Transverse colon (tissue), 4 donors: Measurements from ENCODE around the gene EML4. TPM values are rescaled to one million over a fixed set of nuclear protein-coding genes. Genes with fewer than 3 reads are reported as not detected.
"Not testable (repeated sequence)": the region's sequence is repeated elsewhere in the genome, so short reads cannot be mapped to it uniquely, and the experiment has no call there.

ENCODE experiments used
- DNase-seq: peaks from one replicate; pipeline ENCODE4 v3.0.0-alpha.2; 2019
- H3K27ac ChIP-seq, 4 donors: fragments of 200-600 bp; sonication (generic); 2 replicates each; pipeline ENCODE4 v1.5.1; 2016 to 2018; ENCODE audit warnings: inconsistent platforms in 4 of 4
- H3K27me3 ChIP-seq: fragments of 200-600 bp; sonication (generic); 2 replicates; pipeline ENCODE4 v1.5.1; 2017; ENCODE audit warnings: inconsistent platforms
- H3K36me3 ChIP-seq, 4 donors: fragments of 200-600 bp; sonication (generic); 2 replicates each; pipeline ENCODE4 v1.5.1; 2017 to 2019; ENCODE audit warnings: inconsistent platforms in 4 of 4
- H3K4me1 ChIP-seq, 4 donors: fragments of 200-600 bp; sonication (generic); 2 replicates each; pipeline ENCODE4 v1.5.1; 2017 to 2020; ENCODE audit warnings: inconsistent platforms in 4 of 4
- H3K4me3 ChIP-seq, 4 donors: fragments of 200-600 bp; sonication (generic); 1 replicate in 1 of 4; 2 replicates in 3 of 4; pipeline versions ENCODE4 v1.5.1 to v1.6.1; 2017 to 2019; ENCODE audit warnings: inconsistent platforms in 4 of 4
- H3K9me3 ChIP-seq, 2 donors: fragments of 200-600 bp; sonication (generic); 2 replicates each; pipeline ENCODE4 v1.5.1; 2017 to 2019; ENCODE audit warnings: inconsistent platforms in 2 of 2
- EP300 ChIP-seq: sonication (generic); formaldehyde crosslinking; IDR thresholded peaks from one replicate; pipeline ENCODE4 v1.6.1; 2017; ENCODE audit warnings: antibody characterized with exemption, low read depth
- POLR2A ChIP-seq: fragments of 450-650 bp; IDR thresholded peaks from one replicate; pipeline ENCODE4 v1.6.1; 2016; ENCODE audit warnings: antibody characterized with exemption, mild to moderate bottlenecking, moderate library complexity
- POLR2AphosphoS5 ChIP-seq, 3 donors: sonication (generic); formaldehyde crosslinking; IDR thresholded peaks; one replicate each; pipeline ENCODE4 v1.6.1; 2016; ENCODE audit warnings: antibody characterized with exemption in 3 of 3
- WGBS, 2 donors: methylation state at CpG; one replicate each; pipeline ENCODE4 v1.1.5; 2018; ENCODE audit warnings: low coverage in 1 of 2; 5-methylcytosine and 5-hydroxymethylcytosine counted together
- in situ Hi-C, 4 donors: fragments of 200-750 bp; cut with MboI; loops; one replicate each; pipeline versions ENCODE4 v1.15.0 to v1.15.1; 2017; ENCODE audit warnings: low sequenced_read_pairs in 3 of 4, low pct_ligation_motif_present in 1 of 4, low pct_unique_long_range_greater_than_20kb in 1 of 4
- intact Hi-C: fragments of 100-400 bp; cut with DNase I; formaldehyde crosslinking; loops from one replicate; pipeline ENCODE4 v1.15.1; 2023; ENCODE audit warnings: low total_unique reads
- total RNA-seq, 4 donors: library from RNA; depleted of rRNA; stranded (reverse); fragments of >200 nt; gene quantifications; one replicate each; pipeline ENCODE4 v1.1.0, GENCODE V29; 2016
- TF ChIP-seq, protein P1 (sequence below), 5 experiments: fragments of 200-600 bp in 3 of 5; fragments of 450-650 bp in 2 of 5; sonication (generic) in 3 of 5; IDR thresholded peaks; 1 replicate in 2 of 5; 2 replicates in 3 of 5; pipeline ENCODE4 v1.5.1; 2016 to 2017; ENCODE audit warnings: antibody characterized with exemption in 5 of 5, inconsistent platforms in 3 of 5, mild to moderate bottlenecking in 2 of 5, moderate library complexity in 1 of 5

EML4 gene
- total RNA-seq, 4 donors from 2014 or later: 49.7 to 91.5 (median 67.5) TPM

DNA sequence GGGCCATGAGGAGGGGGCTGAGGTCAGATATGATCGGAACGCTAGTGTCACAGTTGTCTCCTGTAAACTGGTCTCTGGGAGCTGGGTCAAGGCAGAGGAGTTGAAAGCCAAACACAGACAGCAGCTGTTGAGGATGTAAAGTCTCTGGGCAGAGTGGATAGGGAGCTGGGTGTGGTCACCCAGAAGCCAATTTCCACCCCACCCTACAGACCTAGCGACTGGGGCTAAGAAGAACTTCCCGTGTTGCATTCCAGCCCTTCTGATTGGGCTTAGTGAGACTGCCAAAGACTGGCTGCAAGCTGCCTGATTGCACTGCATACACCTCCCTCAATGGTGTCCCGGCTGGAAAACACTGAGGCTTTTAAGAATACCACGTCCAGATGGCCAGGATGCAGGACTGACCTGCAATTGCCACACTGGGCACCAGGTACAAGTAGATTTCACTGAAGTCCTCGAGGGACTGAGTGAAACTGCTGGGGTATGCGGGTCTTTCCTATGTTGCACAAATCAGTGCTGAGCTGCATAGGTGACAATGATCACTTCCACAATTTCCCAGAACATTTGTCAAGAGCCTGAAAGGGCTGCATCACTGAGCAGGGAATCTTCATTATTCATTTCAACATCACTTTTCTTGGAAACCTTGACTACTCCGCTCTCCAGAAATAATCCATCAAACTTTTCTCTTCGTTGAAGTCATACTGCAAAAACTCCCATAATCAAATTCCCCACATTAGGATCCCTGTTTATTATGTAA is 43.1 kb upstream of the EML4 start:
- H3K4me1 ChIP-seq: peaks cover 20 to 43% (median 28%) of the 10 kb centered on the region in 4 donors
- peak overlapping the region in 2 of 4 donors; percentile 2 to 16 for H3K27ac ChIP-seq
- in situ Hi-C loops (no loop called here), intact Hi-C loops (no loop called here)
- no peaks in the 10 kb centered on the region for H3K9me3 ChIP-seq
- no peak overlapping the region for H3K4me3 ChIP-seq
- DNase-seq: peak; percentile 45
- H3K36me3 ChIP-seq: no peaks in the 10 kb centered on the region
- TF ChIP-seq POLR2AphosphoS5 (IDR thresholded peaks at IDR 0.05) (no peak), EP300 (no peak), POLR2A (no peak)
- TF ChIP-seq, protein P1, sequence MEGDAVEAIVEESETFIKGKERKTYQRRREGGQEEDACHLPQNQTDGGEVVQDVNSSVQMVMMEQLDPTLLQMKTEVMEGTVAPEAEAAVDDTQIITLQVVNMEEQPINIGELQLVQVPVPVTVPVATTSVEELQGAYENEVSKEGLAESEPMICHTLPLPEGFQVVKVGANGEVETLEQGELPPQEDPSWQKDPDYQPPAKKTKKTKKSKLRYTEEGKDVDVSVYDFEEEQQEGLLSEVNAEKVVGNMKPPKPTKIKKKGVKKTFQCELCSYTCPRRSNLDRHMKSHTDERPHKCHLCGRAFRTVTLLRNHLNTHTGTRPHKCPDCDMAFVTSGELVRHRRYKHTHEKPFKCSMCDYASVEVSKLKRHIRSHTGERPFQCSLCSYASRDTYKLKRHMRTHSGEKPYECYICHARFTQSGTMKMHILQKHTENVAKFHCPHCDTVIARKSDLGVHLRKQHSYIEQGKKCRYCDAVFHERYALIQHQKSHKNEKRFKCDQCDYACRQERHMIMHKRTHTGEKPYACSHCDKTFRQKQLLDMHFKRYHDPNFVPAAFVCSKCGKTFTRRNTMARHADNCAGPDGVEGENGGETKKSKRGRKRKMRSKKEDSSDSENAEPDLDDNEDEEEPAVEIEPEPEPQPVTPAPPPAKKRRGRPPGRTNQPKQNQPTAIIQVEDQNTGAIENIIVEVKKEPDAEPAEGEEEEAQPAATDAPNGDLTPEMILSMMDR (IDR thresholded peaks at IDR 0.05): no peak
- no peaks in the 10 kb centered on the region for H3K27me3 ChIP-seq
- WGBS, 2 donors: 43 to 68% methylated on average over 2 to 10 of the region's 10 CpGs

DNA sequence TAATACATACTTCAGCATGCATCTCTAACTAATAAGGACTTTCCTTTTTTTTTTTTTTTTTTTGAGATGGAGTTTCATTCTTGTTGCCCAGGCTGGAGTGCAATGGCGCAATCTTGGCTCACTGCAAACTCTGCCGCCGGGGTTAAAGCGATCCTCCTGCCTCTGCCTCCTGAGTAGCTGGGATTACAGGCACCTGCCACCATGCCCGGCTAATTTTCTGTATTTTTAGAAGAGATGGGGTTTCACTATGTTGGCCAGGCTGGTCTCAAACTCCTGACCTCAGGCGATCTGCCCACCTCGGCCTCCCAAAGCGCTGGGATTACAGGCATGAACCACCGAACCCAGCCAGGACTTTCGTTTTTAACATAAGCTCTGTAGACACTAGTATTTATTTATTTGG is 42.3 kb upstream of the EML4 start:
- H3K27me3 ChIP-seq, H3K36me3 ChIP-seq, H3K9me3 ChIP-seq, in situ Hi-C loops, H3K4me3 ChIP-seq, DNase-seq, intact Hi-C loops: not testable (repeated sequence)
- Histone ChIP-seq H3K4me1 (peaks cover 20 to 46% (median 28%) of the 10 kb centered on the region in 4 donors), H3K27ac (peak overlapping the region in 2 of 4 donors; percentile 5 to 62)
- 75% methylated on average over 10 of the region's 10 CpGs; no CpG with 5 or more reads in 1 of the 2 donors for WGBS, 2 donors

DNA sequence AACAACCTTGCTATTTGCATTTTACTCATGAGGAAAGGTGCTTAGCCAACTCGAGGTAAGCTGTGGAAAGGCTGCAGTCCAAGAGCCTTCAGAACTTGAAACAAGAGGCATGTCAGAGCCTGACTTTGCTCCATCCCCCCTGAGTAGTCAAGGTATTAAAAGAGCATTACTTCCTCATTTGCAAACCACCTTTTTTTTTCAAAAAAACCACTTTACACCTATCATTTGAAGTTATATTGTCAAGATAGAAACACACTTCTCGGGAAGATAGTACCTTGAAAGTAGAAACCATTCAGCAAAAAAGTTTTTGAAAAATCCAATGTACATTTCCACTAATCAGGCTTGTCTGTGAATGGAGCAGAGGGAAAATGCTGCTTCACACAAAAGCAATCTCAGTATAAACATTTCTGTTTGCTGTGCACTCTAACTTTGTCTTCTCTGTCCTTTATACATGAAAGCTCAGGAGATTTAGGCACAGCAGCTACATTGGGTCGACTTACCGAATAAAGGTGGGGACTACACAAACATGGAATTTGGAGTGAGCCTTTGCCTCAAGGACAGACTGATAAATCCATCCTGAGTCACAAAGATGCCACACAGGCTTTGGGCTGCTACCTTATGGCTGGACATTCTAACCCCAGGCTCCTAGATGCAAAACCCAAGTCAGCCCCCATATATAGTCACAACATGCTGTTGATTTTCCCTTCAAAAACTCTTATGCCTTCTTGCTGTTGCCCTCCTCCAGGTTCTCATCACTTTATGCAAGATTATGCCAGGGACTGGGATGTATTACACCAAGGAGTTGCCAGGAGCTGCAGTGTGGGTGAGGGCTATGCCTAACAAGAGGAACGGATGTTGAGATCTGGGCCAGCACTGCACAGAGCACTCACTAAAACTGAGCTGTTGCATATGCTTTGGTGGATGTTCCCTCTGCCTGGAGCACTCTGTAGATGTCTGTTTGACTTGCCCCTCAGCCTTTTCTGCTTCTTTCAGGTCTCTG is 41.4 kb upstream of the EML4 start:
- in situ Hi-C loops: no loop called here
- H3K36me3 ChIP-seq: no peaks in the 10 kb centered on the region
- no peaks in the 10 kb centered on the region for H3K27me3 ChIP-seq
- H3K27ac ChIP-seq: peak overlapping the region; percentile 5 to 62 (median 50)
- no peak for TF ChIP-seq EP300
- no peak for TF ChIP-seq POLR2A
- TF ChIP-seq, protein P1 (IDR thresholded peaks at IDR 0.05): no peak
- no peak for TF ChIP-seq POLR2AphosphoS5 (IDR thresholded peaks at IDR 0.05)
- H3K4me1 ChIP-seq: peaks cover 24 to 55% (median 32%) of the 10 kb centered on the region in 4 donors
- intact Hi-C loops: no loop called here
- no peak overlapping the region for H3K4me3 ChIP-seq
- WGBS, 2 donors: 46 to 49% methylated on average over 5 of the region's 5 CpGs
- H3K9me3 ChIP-seq: no peaks in the 10 kb centered on the region
- no peak for DNase-seq

DNA sequence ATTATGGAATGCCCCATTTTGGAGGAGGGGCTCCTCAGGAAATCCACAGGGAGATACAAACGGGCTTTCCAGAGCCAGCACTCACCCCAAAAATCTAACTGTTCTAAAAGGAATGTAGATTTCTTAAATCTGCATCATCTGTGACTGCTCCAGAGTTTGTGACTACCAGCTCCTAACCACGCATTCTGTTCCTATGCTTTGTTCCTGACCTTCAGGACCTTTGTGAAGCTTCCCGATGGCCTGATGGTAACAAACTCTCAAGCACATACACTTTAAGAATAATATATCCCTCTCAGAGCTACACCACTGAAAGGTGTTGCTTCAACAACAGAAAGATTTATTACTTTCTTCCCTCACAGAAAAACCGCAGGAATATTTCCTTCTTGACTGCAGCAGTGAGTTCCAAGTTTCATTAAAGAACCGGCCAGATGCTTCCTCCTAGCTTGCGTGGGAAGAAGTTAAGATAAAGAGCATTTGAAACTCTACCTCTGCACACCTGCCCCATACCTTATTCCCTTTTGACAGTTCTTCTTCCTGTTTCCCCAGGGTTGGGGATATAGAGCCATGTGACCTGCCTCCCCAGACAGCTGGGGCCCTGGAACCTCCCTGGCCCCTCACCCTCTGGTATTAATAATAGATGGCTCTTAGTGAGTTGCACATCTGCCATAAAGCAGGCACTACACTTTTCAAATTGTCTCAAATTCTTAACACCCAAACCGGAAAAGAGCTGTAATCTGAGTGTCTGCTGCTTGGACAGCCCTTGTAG is 40.2 kb upstream of the EML4 start:
- TF ChIP-seq EP300: no peak
- TF ChIP-seq, protein P1 (IDR thresholded peaks at IDR 0.05): no peak
- TF ChIP-seq POLR2AphosphoS5 (IDR thresholded peaks at IDR 0.05): no peak
- no peak for TF ChIP-seq POLR2A
- no peaks in the 10 kb centered on the region for H3K9me3 ChIP-seq
- 33% methylated on average over 7 of the region's 7 CpGs; no CpG with 5 or more reads in 1 of the 2 donors for WGBS, 2 donors
- H3K36me3 ChIP-seq: no peaks in the 10 kb centered on the region
- H3K27me3 ChIP-seq: no peaks in the 10 kb centered on the region
- no peak for DNase-seq
- H3K27ac ChIP-seq: peak overlapping the region; percentile 30 to 62 (median 50)
- H3K4me3 ChIP-seq: no peak overlapping the region
- peaks cover 24 to 66% (median 42%) of the 10 kb centered on the region in 4 donors for H3K4me1 ChIP-seq
- intact Hi-C loops (no loop called here), in situ Hi-C loops (no loop called here)
